Peyer's patch (tissue), 4 donors: Measurements from ENCODE around the gene CCDC200. TPM values are rescaled to one million over a fixed set of nuclear protein-coding genes. Genes with fewer than 3 reads are reported as not detected.
"Not testable (repeated sequence)": the region's sequence is repeated elsewhere in the genome, so short reads cannot be mapped to it uniquely, and the experiment has no call there.

Source experiments
- DNase-seq, 3 donors: peaks; one replicate each; pipeline ENCODE4 v3.0.0-alpha.2; 2017 to 2019
- H3K27ac ChIP-seq, 4 donors: fragments of 200-600 bp; sonication (generic); one replicate each; pipeline ENCODE4 v1.5.1; 2016 to 2019
- H3K27me3 ChIP-seq, 2 donors: fragments of 200-600 bp; sonication (generic); one replicate each; pipeline ENCODE4 v1.5.1; 2019
- H3K36me3 ChIP-seq, 3 donors: fragments of 200-600 bp; sonication (generic); one replicate each; pipeline ENCODE4 v1.5.1; 2016 to 2019
- H3K4me1 ChIP-seq, 4 donors: fragments of 200-600 bp; sonication (generic); one replicate each; pipeline ENCODE4 v1.5.1; 2016 to 2019
- H3K4me3 ChIP-seq, 4 donors: fragments of 200-600 bp; sonication (generic); 1 replicate in 3 of 4; 2 replicates in 1 of 4; pipeline ENCODE4 v1.5.1; 2016 to 2019; ENCODE audit warnings: mild to moderate bottlenecking in 1 of 4
- H3K9me3 ChIP-seq, 4 donors: fragments of 200-600 bp; sonication (generic); one replicate each; pipeline ENCODE4 v1.5.1; 2016 to 2019; ENCODE audit warnings: mild to moderate bottlenecking in 1 of 4
- CTCF ChIP-seq, 6 experiments: fragments of 450-650 bp in 4 of 6; fragments of 200-600 bp in 2 of 6; sonication (generic) in 1 of 6; IDR thresholded peaks; one replicate each; pipeline ENCODE4 v1.5.1; 2017 to 2019; ENCODE audit warnings: antibody characterized with exemption in 6 of 6, mild to moderate bottlenecking in 3 of 6, moderate library complexity in 1 of 6
- POLR2A ChIP-seq, 2 donors: fragments of 450-650 bp; IDR thresholded peaks; one replicate each; pipeline ENCODE4 v1.5.1; 2017; ENCODE audit warnings: antibody characterized with exemption in 2 of 2, mild to moderate bottlenecking in 2 of 2, moderate library complexity in 2 of 2
- total RNA-seq, 4 donors: library from RNA; depleted of rRNA; stranded (reverse); fragments of >200 nt; gene quantifications; one replicate each; pipeline ENCODE4 v1.1.0, GENCODE V29; 2016

Gene CCDC200
- total RNA-seq, 4 donors from 2014 or later: 1.5 TPM; not detected in 3

- Histone ChIP-seq H3K4me1 (peaks cover 0 to 10% (median 3%) of the 10 kb centered on the region in 4 donors), H3K36me3 (peaks cover 0 to 47% (median 0%) of the 10 kb centered on the region in 3 donors), H3K27me3 (no peaks in the 10 kb centered on the region), H3K4me3 (peak overlapping the region in 3 of 4 donors; percentile 56 to 61 (median 58)), H3K27ac (peak overlapping the region; percentile 70 to 83 (median 80)), H3K9me3 (no peaks in the 10 kb centered on the region)
- no peak for TF ChIP-seq POLR2A (IDR thresholded peaks at IDR 0.05)
- no peak for TF ChIP-seq CTCF (IDR thresholded peaks at IDR 0.05)
- no peak for DNase-seq
Measured at GRCh38 chr17:43212641-43213490, 15.6 kb downstream of the CCDC200 start.

- H3K9me3 ChIP-seq: no peaks in the 10 kb centered on the region
- H3K36me3 ChIP-seq: peaks cover 0 to 46% (median 0%) of the 10 kb centered on the region in 3 donors
- H3K27me3 ChIP-seq: no peaks in the 10 kb centered on the region
- peak within 1 kb of the TSS; percentile 70 to 83 (median 80) for H3K27ac ChIP-seq
- TF ChIP-seq CTCF (IDR thresholded peaks at IDR 0.05) (peak in 3 of 6 experiments; percentile 33 to 37 (median 36)), POLR2A (IDR thresholded peaks at IDR 0.05) (peak; percentile 37 to 38)
- H3K4me1 ChIP-seq: peaks cover 0 to 10% (median 3%) of the 10 kb centered on the region in 4 donors
- H3K4me3 ChIP-seq: peak within 1 kb of the TSS; percentile 53 to 61 (median 57)
- DNase-seq: peak; percentile 80 to 89 (median 84)
Measured at GRCh38 chr17:43211480-43212402, 16.7 kb downstream of the CCDC200 start, which contains the start of gene TMEM106A. TMEM106A (plus strand) TSS chr17:43211875; CDS start chr17:43213042, 1,167 bp downstream.

- peaks cover 0 to 10% (median 3%) of the 10 kb centered on the region in 4 donors for H3K4me1 ChIP-seq
- DNase-seq: no peak
- no peak for TF ChIP-seq POLR2A (IDR thresholded peaks at IDR 0.05)
- H3K9me3 ChIP-seq: no peaks in the 10 kb centered on the region
- peak overlapping the region; percentile 70 to 83 (median 80) for H3K27ac ChIP-seq
- peaks cover 0 to 46% (median 0%) of the 10 kb centered on the region in 3 donors for H3K36me3 ChIP-seq
- no peaks in the 10 kb centered on the region for H3K27me3 ChIP-seq
- peak overlapping the region; percentile 53 to 61 (median 57) for H3K4me3 ChIP-seq
Measured at GRCh38 chr17:43211123-43211479, 17.3 kb downstream of the CCDC200 start.

- H3K27me3 ChIP-seq: no peaks in the 10 kb centered on the region
- no peak for TF ChIP-seq CTCF (IDR thresholded peaks at IDR 0.05)
- no peak for TF ChIP-seq POLR2A (IDR thresholded peaks at IDR 0.05)
- peaks cover 0 to 45% (median 0%) of the 10 kb centered on the region in 3 donors for H3K36me3 ChIP-seq
- no peak overlapping the region for H3K4me3 ChIP-seq
- no peaks in the 10 kb centered on the region for H3K9me3 ChIP-seq
- peaks cover 0 to 10% (median 3%) of the 10 kb centered on the region in 4 donors for H3K4me1 ChIP-seq
- H3K27ac ChIP-seq: peak overlapping the region; percentile 70 to 83 (median 80)
- no peak for DNase-seq
Measured at GRCh38 chr17:43210576-43210975, 17.8 kb downstream of the CCDC200 start.

- not testable (repeated sequence) for H3K27me3 ChIP-seq, H3K4me3 ChIP-seq, H3K4me1 ChIP-seq, DNase-seq, H3K27ac ChIP-seq, H3K9me3 ChIP-seq
- peaks cover 0 to 96% (median 6%) of the 10 kb centered on the region in 3 donors for H3K36me3 ChIP-seq
Measured at GRCh38 chr17:43203013-43203412, 25.4 kb downstream of the CCDC200 start.

- Histone ChIP-seq H3K4me3 (no peak overlapping the region), H3K27ac (no peak overlapping the region), H3K4me1 (no peaks in the 10 kb centered on the region), H3K36me3 (peaks cover 0 to 100% (median 6%) of the 10 kb centered on the region in 3 donors), H3K9me3 (no peaks in the 10 kb centered on the region), H3K27me3 (no peaks in the 10 kb centered on the region)
- TF ChIP-seq POLR2A (IDR thresholded peaks at IDR 0.05) (no peak), CTCF (IDR thresholded peaks at IDR 0.05) (no peak)
- no peak for DNase-seq
Measured at GRCh38 chr17:43200127-43200526, 28.3 kb downstream of the CCDC200 start.
